GM12892 (cell line): ENCODE measurements around the gene LRRC9.
"Not testable (repeated sequence)": the region's sequence is repeated elsewhere in the genome, so short reads cannot be mapped to it uniquely, and the experiment has no call there.

Experiments used
- DNase-seq: peaks from one replicate; pipeline ENCODE4 v3.0.0; 2011; ENCODE audit not compliant: insufficient read length
- FAIRE-seq: peaks from 2 replicates; lab custom pipeline; 2011; peaks lifted over from hg19 to GRCh38; lab: Jason Lieb, UNC
- POLR2A ChIP-seq: IDR thresholded peaks from 2 replicates; pipeline ENCODE4 v1.6.1; 2011; ENCODE audit warnings: low read depth, low read length, control low read depth
- POLR2AphosphoS5 ChIP-seq: IDR thresholded peaks from 2 replicates; pipeline ENCODE4 v1.6.1; 2011; ENCODE audit warnings: low read depth, low read length, control low read depth
- TAF1 ChIP-seq: IDR thresholded peaks from 2 replicates; pipeline ENCODE4 v1.6.1; 2011; ENCODE audit warnings: low read depth, mild to moderate bottlenecking, control low read depth, low read length, borderline replicate concordance

The LRRC9 gene

DNA sequence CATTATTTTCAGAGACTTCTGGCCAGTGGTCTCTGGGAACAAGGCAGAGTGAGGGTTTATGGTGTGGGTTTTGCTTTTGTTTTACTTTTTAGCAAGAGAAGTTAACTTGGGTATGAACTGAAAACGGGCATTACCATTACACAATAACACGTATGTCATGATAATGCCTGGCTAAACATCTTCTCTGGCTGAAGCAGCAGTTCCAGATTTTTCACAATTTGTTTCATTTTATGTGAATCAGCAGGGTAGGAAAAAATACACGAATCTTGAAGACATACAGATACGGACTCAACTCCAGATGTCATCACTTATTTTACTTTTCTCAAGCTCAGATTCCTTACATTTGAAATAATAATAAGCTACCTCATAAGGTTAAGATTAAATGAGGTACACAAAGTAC lies 169.3 kb downstream of the LRRC9 start:
- FAIRE-seq (no peak), DNase-seq (no peak)
- TF ChIP-seq TAF1 (no peak), POLR2AphosphoS5 (no peak), POLR2A (no peak)

DNA sequence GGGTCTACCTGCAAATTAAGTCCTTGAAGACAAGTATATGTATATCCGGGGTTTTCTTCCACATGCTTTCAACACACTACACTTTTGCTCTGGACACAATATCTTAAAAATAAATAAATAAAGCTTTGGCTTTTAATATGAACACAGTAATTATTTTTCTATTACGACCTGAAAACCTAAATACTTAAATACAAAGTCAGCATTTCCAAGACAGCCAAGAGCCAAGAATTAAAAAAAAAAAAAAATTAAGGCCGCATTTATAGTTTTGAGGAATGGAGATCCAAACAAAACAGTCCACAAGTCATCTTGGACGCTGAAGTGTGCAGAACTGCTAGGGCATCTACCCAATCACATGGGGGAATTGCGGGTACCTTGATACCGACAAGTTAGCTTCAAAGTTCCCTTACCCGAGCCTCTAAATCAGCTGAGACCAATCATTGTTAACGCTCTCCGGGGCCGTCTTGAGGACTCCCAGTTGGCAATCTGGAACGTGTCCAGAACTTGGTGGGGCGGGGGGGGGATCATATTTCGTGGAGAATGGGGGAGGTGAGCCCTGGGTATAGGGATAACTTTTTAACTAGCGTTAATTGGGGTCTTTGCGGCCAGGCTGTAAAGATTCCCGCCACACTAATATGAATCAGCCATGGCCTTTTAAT lies 171.0 kb downstream of the LRRC9 start:
- DNase-seq (no peak), FAIRE-seq (no peak)
- TF ChIP-seq TAF1 = no peak
- no peak for TF ChIP-seq POLR2AphosphoS5
- TF ChIP-seq POLR2A = no peak

GRCh38 chr14:60091550-60092525 lies 171.9 kb downstream of the LRRC9 start, which contains the start of gene PCNX4:
PCNX4 (plus strand) TSS chr14:60091923; CDS start chr14:60107639, 15,716 bp downstream.
- FAIRE-seq (peak; percentile 97), DNase-seq (peak; percentile 65)
- TF ChIP-seq TAF1 (peak; percentile 47), POLR2AphosphoS5 (peak; percentile 93), POLR2A (peak; percentile 95)

DNA sequence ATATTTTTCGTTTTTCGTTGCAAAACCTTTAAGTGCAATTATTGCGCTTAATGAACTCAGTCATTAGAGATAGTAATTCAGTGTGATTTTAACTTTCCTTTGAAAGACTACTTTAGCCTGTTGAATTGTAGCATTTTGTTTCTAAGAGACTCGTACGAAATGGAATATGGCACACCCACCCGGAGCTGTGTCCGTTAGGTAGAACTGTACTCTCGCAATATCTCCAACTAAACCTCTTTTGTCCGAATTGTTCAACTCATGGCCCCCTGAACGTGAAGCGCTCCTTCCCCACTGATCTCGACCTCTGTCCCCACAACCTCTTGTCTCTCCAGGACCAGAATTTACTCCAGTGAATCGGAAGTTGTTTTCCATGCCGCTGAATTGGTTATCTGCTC lies 172.6 kb downstream of the LRRC9 start:
- FAIRE-seq (no peak), DNase-seq (no peak)
- TF ChIP-seq POLR2AphosphoS5 (no peak), POLR2A (no peak), TAF1 (no peak)

- DNase-seq (no peak), FAIRE-seq (no peak)
- TF ChIP-seq POLR2A (no peak), TAF1 (no peak), POLR2AphosphoS5 (no peak)
Observed at GRCh38 chr14:60093080-60093479, 173.1 kb downstream of the LRRC9 start.

GRCh38 chr14:60093606-60094005 lies 173.7 kb downstream of the LRRC9 start:
- DNase-seq (no peak), FAIRE-seq (no peak)
- TF ChIP-seq POLR2A (no peak), POLR2AphosphoS5 (no peak), TAF1 (no peak)

GRCh38 chr14:60094306-60094897 lies 174.5 kb downstream of the LRRC9 start:
- TF ChIP-seq POLR2AphosphoS5 = no peak
- no peak for TF ChIP-seq POLR2A
- no peak for TF ChIP-seq TAF1
- peak; percentile 79 for FAIRE-seq
- no peak for DNase-seq

- FAIRE-seq (no peak), DNase-seq (no peak)
- TF ChIP-seq POLR2AphosphoS5 (no peak), TAF1 (no peak), POLR2A (no peak)
Observed at GRCh38 chr14:60095231-60095630, 175.3 kb downstream of the LRRC9 start.

DNA sequence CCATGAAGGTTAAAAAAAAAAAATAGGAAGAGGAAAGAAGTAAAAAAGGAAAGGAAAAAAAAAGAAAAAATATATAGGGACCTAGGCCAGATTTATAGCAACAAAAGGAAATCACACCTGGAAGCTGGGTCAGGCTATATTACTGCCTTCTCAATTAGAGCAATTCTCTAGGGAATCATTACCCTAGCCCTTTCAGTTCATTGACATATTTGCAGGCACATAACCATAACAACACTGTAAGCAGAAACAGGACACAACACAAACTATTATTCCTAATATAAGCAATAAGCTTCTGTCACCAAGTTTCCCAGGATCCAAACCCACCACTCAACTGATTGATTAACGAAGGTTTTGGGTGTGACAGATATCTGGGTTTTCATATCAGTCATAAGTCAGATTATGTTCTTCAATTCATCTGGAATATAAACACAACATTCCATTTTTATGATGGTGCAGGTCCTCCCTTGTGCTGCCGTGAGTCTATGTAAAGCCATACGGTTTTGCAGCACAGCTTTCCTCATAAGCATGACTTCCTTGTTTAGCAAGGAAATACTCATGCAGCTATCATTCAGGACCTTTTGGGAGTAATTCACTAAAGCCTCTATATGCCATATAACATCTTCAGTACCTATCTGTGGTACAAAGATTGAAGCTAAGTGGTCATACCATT lies 176.0 kb downstream of the LRRC9 start:
- TF ChIP-seq TAF1 (no peak), POLR2A (no peak), POLR2AphosphoS5 (no peak)
- DNase-seq = no peak
- FAIRE-seq = no peak

DNA sequence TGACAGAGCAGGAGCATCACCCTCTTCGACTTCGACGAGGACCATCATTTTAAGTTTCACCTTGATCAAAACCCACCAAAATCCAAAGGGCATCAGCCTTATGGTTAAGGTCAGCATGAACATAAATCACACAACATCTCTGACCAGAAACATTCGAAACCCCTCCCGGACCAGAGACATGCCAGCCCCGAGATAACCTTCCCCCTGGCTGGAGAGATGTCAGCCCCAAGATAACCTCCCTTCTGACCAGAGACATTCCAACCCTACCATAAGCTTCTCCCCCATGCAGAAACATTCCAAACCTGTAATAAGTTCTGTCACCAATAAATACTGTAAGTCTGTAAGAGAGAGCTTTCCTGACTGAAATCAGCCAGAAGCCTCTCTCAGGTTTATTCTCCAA lies 178.0 kb downstream of the LRRC9 start:
- TF ChIP-seq POLR2A (no peak), TAF1 (no peak), POLR2AphosphoS5 (no peak)
- DNase-seq = no peak
- FAIRE-seq = no peak

GRCh38 chr14:60099855-60100254 lies 179.9 kb downstream of the LRRC9 start:
- not testable (repeated sequence) for FAIRE-seq, DNase-seq

GRCh38 chr14:60101786-60102185 lies 181.8 kb downstream of the LRRC9 start:
- no peak for TF ChIP-seq TAF1
- TF ChIP-seq POLR2A = no peak
- no peak for TF ChIP-seq POLR2AphosphoS5
- DNase-seq (no peak), FAIRE-seq (peak; percentile 79)

DNA sequence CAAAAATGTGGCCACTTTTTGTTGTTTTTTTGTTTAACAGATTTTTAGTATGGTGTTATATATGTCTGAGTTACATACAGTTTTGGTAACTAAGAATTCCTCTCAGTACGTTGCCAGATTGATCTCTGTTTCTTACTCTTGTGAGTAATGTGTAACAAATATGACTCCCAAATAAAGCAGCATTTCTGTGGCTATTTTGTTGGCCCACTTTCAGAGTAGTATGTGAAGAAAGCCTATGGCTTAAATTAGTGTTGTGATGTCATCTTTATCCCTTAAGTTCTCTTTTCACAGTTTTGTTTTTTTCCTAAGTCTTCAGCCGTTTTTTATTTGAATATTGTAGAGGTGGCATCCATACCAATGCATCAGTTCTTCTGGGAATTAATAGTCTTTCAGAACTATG lies 182.4 kb downstream of the LRRC9 start:
- no peak for FAIRE-seq
- no peak for TF ChIP-seq POLR2A
- TF ChIP-seq POLR2AphosphoS5 = no peak
- TF ChIP-seq TAF1 = no peak

More for the DNA sequence above, 182.4 kb downstream of the LRRC9 start:
- DNase-seq = no peak
